T-helper 1 cell treated with Interleukin-12 subunit alpha and Interleukin-12 subunit beta and Interleukin-4 antibody, amounts not matched to agents 30 μg/mL and 1 μg/mL, for 36 hours (primary cell): ENCODE measurements around the gene MYL3.
"Not testable (repeated sequence)": the region's sequence is repeated elsewhere in the genome, so short reads cannot be mapped to it uniquely, and the experiment has no call there.

ENCODE experiments used
- H3K27ac Mint-ChIP-seq: one replicate; pipeline ENCODE4 v1.8.0; 2021; ENCODE audit warnings: mild to moderate bottlenecking, mixed read lengths
- H3K27me3 Mint-ChIP-seq: one replicate; pipeline ENCODE4 v1.8.0; 2021; ENCODE audit warnings: low read depth, mixed read lengths
- H3K36me3 Mint-ChIP-seq: one replicate; pipeline ENCODE4 v1.8.0; 2021; ENCODE audit warnings: low read depth, mixed read lengths
- H3K4me1 Mint-ChIP-seq: one replicate; pipeline ENCODE4 v1.8.0; 2021; ENCODE audit warnings: low read depth, mixed read lengths
- H3K4me3 Mint-ChIP-seq: one replicate; pipeline ENCODE4 v1.8.0; 2021; ENCODE audit warnings: mild to moderate bottlenecking, moderate library complexity, mixed read lengths
- H3K9me3 Mint-ChIP-seq: one replicate; pipeline ENCODE4 v1.8.0; 2021; ENCODE audit warnings: mixed read lengths

MYL3 gene

DNA sequence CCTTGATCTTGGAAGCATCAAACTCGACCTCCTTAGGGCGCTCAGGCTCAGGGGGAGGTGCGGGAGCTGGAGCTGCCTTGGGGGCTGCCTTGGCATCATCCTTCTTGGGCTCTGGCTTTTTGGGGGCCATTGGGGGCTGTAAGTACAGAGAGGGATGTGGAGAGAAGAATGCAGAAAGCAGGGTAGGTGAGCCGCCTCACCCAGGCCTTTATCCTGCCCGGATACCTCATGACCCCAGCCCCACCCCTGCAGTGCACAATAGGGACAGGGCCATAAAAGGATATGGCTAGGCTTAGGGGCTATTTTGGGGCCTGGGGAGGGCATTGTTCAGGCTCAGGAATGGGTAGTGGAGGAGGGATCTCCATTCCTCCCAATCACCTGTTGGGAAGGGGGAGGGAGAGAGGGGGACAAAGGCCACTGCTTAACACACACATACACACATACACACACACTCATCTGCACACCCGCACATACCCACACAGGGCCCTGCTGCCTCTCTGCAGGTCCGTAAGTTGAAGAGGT lies at the start of gene MYL3:
MYL3 (minus strand) TSS at position 184 of the 522 bp plus-strand sequence; CDS start at position 130, 54 bp downstream.
- no peak within 1 kb of the TSS for H3K4me3 Mint-ChIP-seq
- H3K9me3 Mint-ChIP-seq: no peaks in the 10 kb centered on the region
- H3K27ac Mint-ChIP-seq: no peak within 1 kb of the TSS
- H3K4me1 Mint-ChIP-seq: no peaks in the 10 kb centered on the region
- no peaks in the 10 kb centered on the region for H3K27me3 Mint-ChIP-seq
- no peaks in the 10 kb centered on the region for H3K36me3 Mint-ChIP-seq

DNA sequence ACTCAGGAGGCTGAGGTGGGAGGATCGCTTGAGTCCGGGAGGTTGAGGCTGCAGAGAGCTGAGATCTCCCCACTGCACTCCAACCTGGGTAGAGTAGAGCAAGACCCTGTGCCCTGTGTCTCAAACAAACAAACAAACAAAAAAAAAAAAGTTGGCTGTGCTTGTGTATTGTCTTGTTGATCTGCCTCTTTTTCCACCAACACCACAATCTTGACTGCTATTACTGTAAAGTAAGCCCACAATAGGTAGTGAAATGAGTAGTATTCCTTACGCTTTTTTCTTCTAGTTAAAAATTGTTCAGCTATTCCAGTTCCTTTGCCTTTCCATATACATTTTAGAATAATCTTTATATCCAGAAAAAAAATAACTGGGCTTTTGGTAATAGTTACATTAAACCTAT lies 49.7 kb upstream of the MYL3 start:
- Mint-ChIP-seq H3K9me3 (peaks cover 4% of the 10 kb centered on the region), H3K27me3 (no peaks in the 10 kb centered on the region), H3K4me3 (no peak overlapping the region), H3K27ac (no peak overlapping the region), H3K4me1 (peaks cover 21% of the 10 kb centered on the region), H3K36me3 (peaks cover 19% of the 10 kb centered on the region)

DNA sequence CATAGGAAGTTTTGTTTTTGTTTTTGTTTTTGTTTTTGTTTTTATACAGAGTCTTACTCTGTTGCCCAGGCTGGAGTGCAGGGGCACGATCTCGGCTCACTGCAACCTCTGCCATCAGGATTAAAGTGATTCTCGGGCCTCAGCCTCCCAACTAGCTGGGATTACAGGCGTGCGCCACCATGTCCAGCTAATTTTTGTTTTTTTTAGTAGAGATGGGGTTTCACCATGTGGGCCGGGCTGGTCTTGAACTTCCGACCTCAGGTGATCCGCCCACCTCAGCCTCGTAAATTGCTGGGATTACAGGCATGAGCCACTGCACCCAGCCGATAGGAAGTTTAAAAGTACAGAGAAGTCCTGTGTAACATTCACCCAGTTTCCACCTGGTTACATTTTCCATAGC lies 47.7 kb upstream of the MYL3 start:
- not testable (repeated sequence) for H3K27me3 Mint-ChIP-seq, H3K27ac Mint-ChIP-seq
- H3K4me1 Mint-ChIP-seq: peaks cover 16% of the 10 kb centered on the region

DNA sequence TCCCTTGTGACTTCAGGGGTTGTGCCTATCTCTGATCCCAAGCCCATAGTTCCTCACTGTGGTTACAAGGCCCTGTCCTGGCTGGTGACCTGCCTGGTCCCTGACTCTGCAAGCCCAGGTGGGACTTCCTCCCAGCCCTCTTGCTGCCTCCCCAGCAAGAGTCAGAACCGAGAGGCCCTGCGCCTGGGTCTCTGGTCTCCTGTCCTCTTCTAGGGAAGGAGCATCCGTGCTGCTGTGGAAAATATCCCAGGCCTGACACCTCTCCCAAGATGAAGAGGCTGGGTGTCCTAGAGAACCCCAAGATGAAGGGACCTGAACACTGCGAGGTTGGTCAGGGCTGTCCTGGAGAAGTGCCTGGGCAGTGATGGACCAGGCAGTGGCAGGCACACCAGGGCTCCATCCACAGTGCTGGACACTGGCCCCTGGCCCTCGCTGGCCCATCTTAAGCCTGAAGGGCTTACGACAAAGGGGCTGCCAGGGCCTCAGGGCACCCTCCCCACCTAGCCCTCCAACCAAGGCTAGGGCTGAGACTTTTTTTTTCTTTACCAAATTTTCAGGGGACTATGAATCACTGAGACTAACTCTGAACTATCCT lies 47.0 kb upstream of the MYL3 start:
- no peaks in the 10 kb centered on the region for H3K27me3 Mint-ChIP-seq
- H3K36me3 Mint-ChIP-seq: peaks cover 4% of the 10 kb centered on the region
- H3K4me1 Mint-ChIP-seq: peaks cover 12% of the 10 kb centered on the region
- no peak overlapping the region for H3K4me3 Mint-ChIP-seq
- no peak overlapping the region for H3K27ac Mint-ChIP-seq
- H3K9me3 Mint-ChIP-seq: no peaks in the 10 kb centered on the region

More for the DNA sequence above, 47.7 kb upstream of the MYL3 start:
- not testable (repeated sequence) for H3K9me3 Mint-ChIP-seq, H3K4me3 Mint-ChIP-seq, H3K36me3 Mint-ChIP-seq

DNA sequence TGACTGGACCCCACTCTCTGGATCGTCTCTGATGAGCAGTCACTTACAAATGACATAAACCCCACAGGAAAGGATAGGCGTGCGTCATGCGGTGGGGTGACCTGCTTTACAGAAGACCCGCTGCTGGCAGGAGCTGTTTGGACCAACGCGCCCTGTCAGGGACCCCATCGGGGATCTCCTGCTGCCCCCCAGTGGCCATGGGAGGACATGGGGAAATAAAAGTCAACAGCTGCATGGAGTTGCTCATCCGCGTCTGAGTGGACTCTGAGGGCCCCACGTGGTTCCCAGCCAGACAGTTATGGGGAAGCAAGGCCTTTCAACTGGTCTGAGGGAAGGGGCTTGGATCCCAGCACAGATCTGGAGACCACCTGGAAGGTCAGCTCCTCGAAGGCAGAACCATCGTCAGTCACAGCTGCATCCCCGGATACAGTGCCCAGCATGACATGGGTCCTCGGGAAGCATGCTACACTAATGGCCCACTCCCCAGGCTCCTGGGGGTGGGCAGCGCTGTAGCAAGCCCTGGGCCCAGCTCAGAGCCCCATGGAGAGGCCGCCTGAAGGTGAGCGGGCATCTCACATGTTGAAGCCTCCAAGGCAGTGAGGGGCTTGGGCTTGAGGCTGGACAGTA lies 46.4 kb upstream of the MYL3 start:
- Mint-ChIP-seq H3K9me3 (no peaks in the 10 kb centered on the region), H3K4me3 (no peak overlapping the region), H3K4me1 (peaks cover 10% of the 10 kb centered on the region), H3K36me3 (peaks cover 2% of the 10 kb centered on the region), H3K27me3 (no peaks in the 10 kb centered on the region), H3K27ac (no peak overlapping the region)

DNA sequence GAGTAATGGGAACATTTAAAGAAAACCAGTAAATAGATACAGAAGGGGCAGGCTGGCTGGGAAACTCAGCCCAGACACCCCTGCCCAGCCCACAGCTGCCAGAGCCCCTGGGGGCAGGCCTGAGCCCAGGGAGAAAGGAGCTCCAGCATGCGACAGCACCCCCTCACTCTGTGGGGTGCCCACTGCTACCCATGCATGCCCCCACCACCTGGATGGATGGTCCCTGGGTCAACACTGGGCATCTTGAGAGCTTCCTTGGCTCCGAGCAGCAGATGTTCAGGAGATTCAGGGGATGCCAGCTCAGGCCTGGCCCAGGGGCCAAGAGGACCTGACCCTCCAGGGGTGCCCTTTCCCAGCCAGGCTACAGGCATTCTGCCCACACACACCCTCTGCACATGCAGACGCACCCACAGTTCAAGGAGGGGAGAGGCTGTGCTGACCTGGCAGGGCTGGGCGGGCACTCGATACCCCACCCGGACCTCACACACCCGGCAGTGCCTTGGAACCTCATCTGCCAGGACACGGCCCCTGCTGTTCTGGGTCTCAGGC lies 45.8 kb upstream of the MYL3 start:
- Mint-ChIP-seq H3K4me3 (no peak overlapping the region), H3K9me3 (no peaks in the 10 kb centered on the region), H3K27ac (no peak overlapping the region), H3K36me3 (peaks cover 2% of the 10 kb centered on the region), H3K4me1 (peaks cover 10% of the 10 kb centered on the region), H3K27me3 (no peaks in the 10 kb centered on the region)

DNA sequence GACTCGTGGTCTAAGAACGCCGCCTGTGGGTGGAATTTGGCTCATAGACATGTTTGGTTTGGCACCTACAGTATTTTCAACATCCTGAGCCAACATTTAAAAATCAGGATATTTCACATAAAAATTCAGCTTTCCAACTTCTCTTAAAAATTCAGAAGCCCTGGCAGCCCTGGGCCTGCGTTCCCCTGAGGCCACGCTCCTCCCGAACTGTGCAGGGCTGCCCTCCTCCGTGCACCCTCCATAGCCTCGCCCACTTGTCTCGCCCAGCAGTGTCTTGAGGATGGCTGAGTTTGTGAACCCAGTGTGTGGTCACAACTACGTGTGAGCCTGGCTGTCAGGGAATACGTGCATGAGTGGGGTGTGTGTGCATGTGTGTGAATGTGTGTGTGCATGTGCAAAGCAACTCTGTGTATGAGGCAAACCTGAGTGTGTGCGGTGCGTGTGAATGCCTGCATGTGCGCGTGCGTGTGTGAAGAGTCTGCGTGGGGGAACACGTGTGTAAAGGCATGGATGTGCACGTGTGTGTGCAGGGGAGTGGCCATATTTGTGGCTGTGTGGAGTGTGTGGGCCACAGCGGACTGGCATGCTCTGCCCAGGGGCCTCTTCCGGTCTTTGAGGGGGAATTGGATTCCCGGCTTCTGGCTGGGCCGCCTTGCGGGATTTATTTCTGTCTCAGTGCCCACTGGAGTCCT lies 45.2 kb upstream of the MYL3 start:
- Mint-ChIP-seq H3K27me3 (no peaks in the 10 kb centered on the region), H3K36me3 (peaks cover 2% of the 10 kb centered on the region)

DNA sequence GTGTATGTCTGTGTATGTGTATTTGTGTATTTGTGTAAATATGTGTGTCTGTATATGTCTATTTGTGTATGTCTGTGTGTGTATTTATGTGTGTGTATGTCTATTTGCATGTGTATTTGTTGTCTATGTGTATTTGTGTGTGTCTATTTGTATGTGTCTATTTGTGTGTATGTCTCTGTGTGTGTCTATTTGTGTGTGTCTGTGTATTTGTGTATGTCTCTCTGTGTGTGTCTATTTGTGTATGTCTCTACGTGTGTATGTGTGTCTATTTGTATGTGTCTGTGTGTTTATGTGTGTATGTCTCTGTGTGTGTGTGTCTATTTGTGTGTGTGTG lies 44.7 kb upstream of the MYL3 start:
- Mint-ChIP-seq H3K9me3 (no peaks in the 10 kb centered on the region), H3K27me3 (no peaks in the 10 kb centered on the region), H3K4me1 (peaks cover 3% of the 10 kb centered on the region)

More for the DNA sequence above, 45.2 kb upstream of the MYL3 start:
- Mint-ChIP-seq H3K27ac (no peak overlapping the region), H3K4me3 (no peak overlapping the region), H3K4me1 (peaks cover 6% of the 10 kb centered on the region), H3K9me3 (no peaks in the 10 kb centered on the region)

DNA sequence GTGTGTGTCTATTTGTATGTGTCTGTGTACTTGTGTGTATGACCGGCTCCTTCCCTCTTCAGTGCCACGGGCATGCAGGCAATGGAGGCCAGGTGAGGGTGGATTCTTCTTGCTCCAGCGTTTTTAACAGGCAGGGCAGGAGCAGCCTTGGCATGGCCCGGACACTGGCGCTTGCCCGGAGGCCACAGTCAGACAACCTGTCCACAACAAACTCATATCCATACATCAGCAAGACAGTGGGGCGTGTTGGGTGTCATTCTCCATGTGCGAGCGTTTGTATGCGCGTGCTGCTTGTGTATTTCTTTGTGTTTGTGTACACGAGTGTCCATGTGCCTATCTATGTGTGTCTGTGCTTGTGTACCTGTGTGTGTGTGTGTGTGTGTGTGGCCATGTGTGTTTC lies 44.0 kb upstream of the MYL3 start:
- H3K27ac Mint-ChIP-seq: no peak overlapping the region
- H3K4me1 Mint-ChIP-seq: peaks cover 3% of the 10 kb centered on the region

More for the DNA sequence above, 44.7 kb upstream of the MYL3 start:
- peaks cover 2% of the 10 kb centered on the region for H3K36me3 Mint-ChIP-seq
- no peak overlapping the region for H3K4me3 Mint-ChIP-seq
- no peak overlapping the region for H3K27ac Mint-ChIP-seq

DNA sequence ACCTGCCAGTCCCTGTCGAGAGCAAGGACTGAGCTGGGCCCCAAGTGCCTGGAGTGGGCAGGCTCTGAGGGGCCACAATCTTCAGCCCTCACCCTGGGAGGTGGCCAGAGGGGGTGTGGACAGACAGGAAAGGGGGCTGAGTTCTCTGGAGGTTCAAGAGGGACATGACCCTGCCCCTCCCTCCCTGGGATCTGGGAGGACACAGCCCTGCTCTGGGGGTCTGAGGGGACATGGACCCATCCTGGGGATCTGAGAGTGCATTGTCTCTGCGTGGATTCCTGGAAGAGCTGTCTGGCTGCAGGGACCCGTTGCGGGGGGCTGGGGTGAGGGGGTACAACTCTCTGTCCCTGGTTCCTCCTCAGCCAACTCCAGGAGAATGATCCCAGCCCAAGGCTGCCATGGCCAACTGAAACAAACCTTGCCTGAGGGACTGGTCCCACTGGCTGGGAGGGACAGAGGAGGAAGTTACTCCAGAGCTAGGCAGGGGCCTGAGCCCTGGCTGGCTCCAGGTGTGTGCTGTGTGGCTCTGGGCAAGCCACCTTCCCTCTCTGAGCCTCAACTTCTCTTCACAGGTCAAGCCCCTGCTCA lies 43.3 kb upstream of the MYL3 start:
- H3K36me3 Mint-ChIP-seq: no peaks in the 10 kb centered on the region
- H3K27me3 Mint-ChIP-seq: no peaks in the 10 kb centered on the region
- no peak overlapping the region for H3K4me3 Mint-ChIP-seq
- no peaks in the 10 kb centered on the region for H3K9me3 Mint-ChIP-seq
- no peak overlapping the region for H3K27ac Mint-ChIP-seq
- peaks cover 3% of the 10 kb centered on the region for H3K4me1 Mint-ChIP-seq

More for the DNA sequence above, 44.0 kb upstream of the MYL3 start:
- H3K4me3 Mint-ChIP-seq: no peak overlapping the region
- H3K9me3 Mint-ChIP-seq: no peaks in the 10 kb centered on the region
- H3K36me3 Mint-ChIP-seq: peaks cover under 1% of the 10 kb centered on the region
- H3K27me3 Mint-ChIP-seq: no peaks in the 10 kb centered on the region

DNA sequence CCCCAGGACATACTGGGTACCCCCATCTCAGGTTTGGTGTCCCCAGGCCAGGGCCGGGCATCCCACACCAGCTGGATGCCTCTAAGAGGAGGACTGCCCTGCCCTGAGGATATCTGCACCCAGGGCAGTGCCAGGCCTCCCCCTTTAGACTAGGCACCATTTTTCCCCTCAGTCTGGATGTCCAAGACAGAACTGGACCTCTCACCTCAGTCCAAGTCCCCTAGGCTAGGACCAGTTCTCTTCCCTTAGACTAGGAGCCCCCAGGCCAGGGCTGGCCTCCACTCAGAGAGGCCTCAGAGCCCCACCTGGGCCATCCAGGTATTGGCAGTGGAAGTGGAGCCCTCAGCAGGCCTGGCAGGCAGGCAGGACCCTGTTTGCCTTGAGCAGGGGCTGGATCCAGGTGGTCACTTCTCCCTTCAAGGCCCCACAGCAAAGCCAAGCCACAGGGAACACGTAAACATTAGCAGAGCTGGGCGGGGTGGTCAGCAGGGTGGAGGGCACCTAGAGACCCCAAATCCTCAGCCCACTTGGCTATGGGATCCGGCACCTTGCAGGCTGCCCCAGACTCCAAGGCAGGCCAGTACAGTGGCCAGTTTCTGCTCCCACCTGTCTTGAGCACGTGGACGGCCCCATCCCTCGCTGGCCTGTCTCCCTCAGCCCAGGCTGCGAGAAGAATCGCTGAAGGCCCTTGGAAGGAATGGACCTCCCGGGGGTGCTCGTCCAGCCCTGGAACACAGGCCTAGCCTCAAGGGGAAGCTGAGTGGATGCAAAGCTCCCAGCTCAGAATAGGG lies 42.6 kb upstream of the MYL3 start:
- H3K27ac Mint-ChIP-seq: no peak overlapping the region
- H3K27me3 Mint-ChIP-seq: no peaks in the 10 kb centered on the region
- H3K4me3 Mint-ChIP-seq: no peak overlapping the region
- H3K4me1 Mint-ChIP-seq: peaks cover 3% of the 10 kb centered on the region
- no peaks in the 10 kb centered on the region for H3K36me3 Mint-ChIP-seq
- no peaks in the 10 kb centered on the region for H3K9me3 Mint-ChIP-seq

DNA sequence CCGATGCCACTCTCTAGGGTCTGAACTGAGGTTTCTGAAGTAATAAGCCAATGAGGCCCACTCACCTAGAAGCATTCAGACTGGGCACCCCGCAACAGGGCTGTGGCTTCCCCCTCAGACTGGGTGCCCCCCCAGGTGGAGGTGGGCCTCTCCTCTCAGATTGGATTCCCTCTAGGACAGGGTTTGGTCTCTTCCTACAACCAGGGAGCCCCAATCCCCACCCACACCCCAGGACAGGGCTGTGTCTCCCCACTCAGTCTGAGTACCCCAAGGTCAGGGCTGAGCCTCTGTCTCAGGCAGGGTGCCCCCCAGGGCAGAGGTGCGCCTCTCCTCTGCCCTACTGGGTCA lies 41.9 kb upstream of the MYL3 start:
- Mint-ChIP-seq H3K27me3 (no peaks in the 10 kb centered on the region), H3K4me3 (no peak overlapping the region), H3K27ac (no peak overlapping the region), H3K9me3 (no peaks in the 10 kb centered on the region), H3K36me3 (no peaks in the 10 kb centered on the region), H3K4me1 (peaks cover 3% of the 10 kb centered on the region)

DNA sequence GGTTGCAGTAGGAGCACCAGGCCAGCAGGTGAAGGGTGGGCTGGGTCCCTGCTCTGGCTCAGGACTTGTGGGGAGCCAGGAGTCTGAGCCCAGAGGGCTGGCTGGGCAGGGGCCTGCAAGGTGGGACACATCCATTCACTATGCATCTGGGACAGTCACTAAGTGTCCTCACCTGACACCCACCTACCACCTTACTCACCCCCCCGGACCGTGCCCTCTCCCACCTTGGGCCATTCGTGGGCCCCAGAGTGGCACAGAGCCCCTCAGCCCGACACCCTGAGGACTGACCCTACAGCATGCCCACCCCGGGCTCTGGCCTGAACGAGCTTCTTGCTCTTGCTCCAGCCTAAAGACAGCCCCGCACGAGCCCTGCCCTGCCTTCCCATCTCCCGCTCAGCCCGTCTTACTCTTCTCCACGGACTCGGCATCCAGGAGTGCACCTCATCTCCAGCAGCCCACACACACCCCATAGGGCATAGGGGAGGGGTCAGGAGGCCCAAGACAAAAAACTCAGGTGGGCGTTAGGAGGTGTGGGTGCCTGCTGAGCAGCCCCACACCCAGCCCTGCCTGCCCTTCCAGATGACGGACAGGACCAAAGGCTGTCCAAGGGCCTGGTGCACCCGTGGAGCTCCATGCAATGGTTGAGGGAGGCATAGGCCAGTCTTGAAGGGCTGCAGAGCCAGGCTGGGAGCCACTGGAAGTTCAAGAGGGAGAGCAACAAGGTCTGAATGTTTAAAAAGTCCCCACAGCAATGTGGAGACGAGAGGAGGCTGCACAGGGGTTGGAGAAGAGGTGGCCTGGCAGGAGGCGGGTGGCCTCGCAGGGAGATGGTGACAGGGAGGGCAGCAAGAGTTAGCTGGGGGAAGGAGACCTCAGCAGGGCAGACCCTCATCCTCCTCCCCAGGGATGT lies 41.3 kb upstream of the MYL3 start:
- peaks cover 3% of the 10 kb centered on the region for H3K4me1 Mint-ChIP-seq
- H3K27me3 Mint-ChIP-seq: no peaks in the 10 kb centered on the region
- no peak overlapping the region for H3K4me3 Mint-ChIP-seq
- no peaks in the 10 kb centered on the region for H3K36me3 Mint-ChIP-seq
- H3K9me3 Mint-ChIP-seq: no peaks in the 10 kb centered on the region
- H3K27ac Mint-ChIP-seq: no peak overlapping the region
